ENCODE measurements around the gene MVB12B.
"Not testable (repeated sequence)": the region's sequence is repeated elsewhere in the genome, so short reads cannot be mapped to it uniquely, and the experiment has no call there.

Gene MVB12B

DNA sequence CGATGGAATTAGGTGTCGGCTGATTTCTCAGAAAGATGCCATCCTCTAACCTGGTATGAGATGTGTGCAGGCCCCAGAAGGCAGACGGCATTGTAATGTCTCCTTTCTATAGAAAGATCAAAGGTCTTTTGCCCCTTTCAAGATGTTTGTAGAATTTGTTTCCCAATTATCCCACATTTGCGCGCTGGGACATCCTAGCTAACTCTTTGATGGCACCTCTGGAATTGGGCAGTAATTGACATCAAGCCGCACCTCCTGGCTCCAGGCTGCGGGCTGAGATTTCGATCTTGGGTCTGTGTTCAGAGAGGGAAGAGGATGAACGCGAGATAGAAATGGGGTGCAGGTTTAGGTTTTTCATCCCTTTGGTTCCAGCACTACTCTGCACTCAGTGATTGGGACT lies 202.3 kb downstream of the MVB12B start:
- no peak for DNase-seq (ENCODE audit: low read depth in 4 of 4, low spot score in 1 of 4)

DNA sequence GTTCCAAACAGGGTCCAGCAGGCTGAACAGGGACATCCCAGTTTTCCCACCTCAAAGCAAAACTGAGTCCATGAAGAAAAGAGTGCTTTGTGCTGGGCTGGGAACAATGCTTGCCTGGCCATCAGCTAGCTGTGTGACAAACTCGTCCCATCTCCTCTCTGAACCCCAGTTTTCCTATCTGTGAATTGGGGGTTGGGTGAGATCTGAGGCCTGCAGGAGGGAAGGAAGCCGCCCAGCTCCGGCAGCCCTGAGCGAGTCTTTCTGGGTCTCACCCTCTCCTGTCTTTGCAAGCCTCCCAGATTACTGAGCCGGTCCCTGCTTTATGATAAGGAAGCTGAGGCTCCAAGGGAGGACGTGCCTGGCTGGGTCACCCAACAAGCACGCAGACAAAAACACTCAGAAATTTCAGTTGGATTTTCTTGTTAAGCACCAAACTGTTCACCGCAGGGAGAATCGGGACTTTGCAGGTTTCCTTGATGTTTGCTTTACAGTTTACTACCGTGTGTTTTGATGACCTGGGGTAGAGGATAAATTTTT lies 204.5 kb downstream of the MVB12B start:
- DNase-seq (ENCODE audit: low read depth in 4 of 4, low spot score in 1 of 4): no peak

DNA sequence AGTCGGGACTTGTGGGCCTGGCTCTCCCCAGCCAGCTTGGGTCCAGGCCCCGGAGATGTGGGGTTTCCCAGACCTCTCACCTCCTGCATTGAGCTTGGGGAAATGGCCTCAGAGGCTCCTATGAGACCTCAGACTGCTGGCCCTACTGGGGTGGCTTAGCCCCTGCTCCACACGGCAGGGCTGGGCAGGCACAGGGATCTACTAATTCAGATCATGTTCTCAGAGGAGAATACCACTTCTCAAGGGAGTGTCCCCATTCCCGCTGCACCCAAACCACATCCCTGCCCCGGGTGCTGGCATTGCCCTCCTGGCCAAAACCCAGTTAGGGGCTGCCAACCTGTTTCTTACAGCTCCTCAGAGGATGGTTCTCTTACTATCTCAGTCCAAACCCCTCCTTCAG lies 205.0 kb downstream of the MVB12B start:
- DNase-seq (ENCODE audit: low read depth in 4 of 4, low spot score in 1 of 4): no peak

DNA sequence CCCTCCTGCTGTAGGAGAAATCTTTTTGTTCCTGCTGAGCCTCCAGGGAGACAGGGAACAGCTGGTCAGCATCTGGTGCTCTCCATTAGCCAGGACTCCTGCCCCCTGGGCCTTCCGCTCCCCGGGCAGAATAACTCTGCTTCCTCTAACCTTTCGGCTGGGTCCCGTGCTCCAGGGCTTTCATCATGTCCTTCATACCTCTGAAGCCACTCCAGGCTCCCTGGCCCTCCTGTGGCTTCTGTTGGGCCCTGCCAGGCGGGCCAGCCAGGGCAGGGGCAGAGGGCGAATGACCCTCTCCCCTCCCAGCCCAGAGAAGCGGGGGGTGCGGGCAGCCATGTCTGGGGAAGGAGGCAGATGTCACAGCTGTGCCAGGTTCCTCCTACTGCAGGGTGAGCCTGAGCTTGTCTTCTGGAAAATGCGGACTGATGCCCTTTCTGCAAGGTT lies 205.4 kb downstream of the MVB12B start:
- no peak for DNase-seq (ENCODE audit: low read depth in 4 of 4, low spot score in 1 of 4)

DNA sequence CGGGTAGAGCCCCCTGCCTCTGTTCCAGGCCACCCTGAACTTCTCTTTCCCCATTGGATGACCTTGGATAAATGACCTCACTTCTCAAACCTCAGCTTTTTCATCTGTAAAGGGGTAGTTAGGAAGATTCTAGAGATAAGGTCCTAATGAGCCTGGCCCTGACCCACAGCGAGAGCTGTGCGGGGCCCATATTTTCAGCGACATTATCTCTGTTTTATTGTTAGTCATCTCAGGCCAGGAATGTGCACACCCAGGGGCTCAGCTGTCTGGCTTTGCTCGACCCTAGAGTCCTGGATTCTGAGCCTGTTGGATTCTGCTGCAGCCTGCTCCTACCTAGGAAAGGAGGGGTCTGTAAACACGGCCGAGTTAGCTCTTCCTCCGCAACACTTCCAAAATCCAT lies 205.9 kb downstream of the MVB12B start:
- DNase-seq (ENCODE audit: low read depth in 4 of 4, low spot score in 1 of 4): no peak

DNA sequence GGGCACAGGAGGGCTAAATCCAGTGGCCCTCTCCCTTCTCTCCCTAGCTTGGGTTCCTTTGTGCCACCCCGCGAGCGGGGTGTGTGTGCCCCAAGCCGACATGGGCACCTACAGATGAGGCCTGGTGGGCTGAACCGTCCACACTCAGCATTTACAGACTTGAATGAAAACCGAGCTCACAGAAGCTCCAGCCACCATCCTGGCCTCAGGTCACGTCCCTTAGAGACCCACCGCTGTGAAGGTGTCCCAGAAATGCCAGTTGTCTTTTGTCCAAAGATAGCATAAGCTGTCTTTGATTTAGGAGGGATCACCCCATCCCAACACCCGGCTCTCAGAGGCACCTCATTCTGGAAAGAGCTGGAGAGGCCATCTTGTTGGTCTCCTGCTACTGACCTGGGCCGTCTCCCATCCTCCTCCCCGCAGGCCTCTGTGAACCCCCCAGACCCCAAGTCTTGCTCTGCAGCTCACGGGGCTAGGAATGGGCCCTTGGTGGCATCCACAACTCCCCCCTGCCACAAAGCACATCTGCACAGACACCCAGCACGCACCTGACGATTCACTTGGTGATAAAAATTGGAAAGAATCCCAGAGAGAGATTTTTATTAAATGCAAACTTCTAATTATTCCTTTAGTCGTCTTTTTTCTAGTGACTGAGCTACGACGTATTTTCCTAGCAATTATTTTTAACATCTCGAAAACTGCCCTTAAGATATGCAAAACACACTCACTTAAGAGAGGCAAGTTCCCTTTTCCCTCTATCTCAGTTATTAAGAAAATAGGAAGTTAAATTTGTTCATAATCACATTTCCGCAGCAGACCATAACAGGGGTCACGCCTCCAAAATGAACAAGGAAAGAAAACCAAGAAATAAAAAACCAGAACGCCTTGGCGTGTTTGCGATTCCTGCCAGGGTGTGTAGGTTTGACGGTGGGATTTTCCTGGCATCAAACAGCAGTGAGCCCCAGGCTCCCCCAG lies 206.6 kb downstream of the MVB12B start:
- no peak for DNase-seq (ENCODE audit: low read depth in 4 of 4, low spot score in 1 of 4)

DNA sequence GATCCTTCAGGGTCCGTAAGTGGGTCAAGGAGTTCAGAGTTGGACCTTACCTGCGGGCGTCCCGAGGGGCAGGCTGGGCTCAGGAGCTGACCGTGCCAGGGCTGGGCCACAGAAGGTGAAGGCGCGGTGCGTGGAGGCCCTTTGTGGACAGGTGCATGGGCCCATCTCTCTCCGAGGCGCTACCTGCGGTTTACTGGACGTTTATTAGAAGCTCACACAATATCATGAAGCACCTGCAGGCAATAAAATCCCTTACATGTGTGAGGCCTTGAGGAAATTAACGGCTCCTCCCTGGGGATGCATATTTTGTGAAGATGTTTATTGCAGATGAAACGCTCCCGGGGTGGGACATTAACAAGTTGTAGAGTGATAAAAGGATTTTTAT lies 207.3 kb downstream of the MVB12B start:
- no peak for DNase-seq (ENCODE audit: low read depth in 4 of 4, low spot score in 1 of 4)

DNA sequence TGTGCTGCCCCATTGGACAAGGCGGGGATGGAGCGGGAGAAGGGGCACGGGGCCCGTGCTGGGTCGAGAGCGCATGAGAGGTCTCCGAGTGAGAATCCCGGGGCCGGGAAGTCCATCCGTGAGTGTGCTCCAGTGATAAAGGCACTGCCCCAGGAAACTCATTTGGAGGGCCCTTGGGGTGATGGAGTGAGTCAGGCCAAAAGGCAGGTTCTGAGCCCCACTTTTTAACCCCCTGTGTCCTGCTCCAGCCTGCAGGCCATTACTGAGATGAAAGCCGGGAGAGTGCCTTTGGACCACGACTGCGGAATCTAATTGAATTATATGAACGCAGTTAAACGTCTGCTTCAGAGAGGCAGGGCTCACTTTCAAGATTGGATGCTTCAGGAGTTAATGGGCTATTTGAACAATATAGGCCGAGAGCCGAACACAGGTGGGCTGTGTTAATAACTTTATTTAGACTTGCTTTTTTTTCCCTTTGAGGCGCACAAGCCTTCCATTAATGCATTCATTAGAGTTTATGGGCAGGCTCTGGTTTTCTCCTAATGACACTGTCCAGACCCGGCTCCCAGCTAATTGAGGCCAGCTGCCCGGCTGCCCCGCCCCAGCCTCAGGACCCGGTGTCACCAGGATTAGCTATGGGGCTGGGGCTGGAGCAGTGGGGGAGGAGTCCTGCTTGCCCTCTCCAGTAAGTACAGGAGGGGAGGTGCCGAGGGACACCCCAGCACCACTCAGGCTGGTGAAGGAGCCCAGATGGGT lies 208.0 kb downstream of the MVB12B start:
- DNase-seq (ENCODE audit: low read depth in 4 of 4, low spot score in 1 of 4): no peak

DNA sequence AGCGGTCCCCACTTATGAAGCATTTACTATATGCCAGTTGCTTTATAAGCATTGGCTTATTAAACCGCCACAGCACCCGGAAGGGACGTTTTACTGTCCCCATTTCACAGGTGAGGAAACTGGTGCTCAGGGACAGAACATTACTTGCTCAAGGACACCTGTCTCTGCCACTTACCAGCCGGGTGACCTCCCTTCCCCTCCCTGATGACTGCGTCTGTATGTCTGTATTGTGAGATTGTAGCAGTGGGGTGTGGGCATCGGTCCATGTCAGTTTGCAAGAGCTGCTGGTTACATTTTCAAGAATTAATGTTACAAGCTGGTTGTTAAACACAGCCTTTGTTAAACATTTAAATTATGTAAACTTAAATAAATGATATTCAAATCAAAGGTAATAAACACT lies 209.5 kb downstream of the MVB12B start:
- no peak for DNase-seq (ENCODE audit: low read depth in 4 of 4, low spot score in 1 of 4)

DNA sequence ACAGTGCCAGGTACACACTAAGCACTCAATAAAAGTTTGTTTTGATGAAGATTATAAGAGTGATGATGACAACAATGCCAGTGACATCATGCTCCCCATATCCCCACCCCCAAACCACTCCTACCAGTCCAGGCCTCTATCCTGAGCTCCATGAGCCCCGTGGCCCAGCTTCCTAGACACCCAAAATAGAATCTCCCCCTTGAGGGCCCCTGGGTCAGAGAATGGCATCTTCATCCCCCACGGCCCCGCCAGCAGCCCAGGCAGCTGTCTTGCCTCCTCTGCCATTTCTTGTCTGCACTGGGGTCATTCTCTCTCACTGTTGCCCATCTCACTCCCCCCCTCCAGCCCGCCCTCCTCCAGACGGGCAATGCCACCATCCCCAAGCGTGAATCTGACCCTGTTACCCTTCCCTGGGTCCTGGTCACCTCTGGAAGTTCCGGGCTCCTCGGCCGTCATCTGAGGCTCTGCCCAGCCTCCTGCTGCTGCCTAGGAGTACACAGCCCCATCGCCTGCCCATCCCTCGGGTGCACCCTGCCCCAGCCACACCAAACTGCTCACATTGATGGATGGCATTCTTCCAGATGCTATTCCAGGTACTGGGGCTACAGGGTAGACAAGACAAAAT lies 210.3 kb downstream of the MVB12B start:
- DNase-seq (ENCODE audit: low read depth in 4 of 4, low spot score in 1 of 4): no peak

DNA sequence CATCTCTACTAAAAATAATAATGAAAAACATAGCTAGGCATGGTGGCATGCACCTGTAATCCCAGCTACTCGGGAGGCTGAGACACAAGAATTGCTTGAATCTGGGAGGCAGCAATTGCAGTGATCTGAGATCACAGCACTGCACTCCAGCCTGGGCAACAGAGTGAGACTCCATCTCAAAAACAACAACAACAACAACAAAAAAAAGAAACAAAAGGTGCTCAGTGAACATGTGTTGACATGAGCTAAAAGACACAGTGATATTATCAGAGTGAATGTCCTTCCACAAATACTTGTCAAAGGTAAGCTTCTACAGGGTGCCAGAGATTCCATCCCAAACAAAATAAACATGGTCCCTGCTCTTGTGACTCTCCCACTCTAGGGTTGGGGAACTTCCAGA lies 211.9 kb downstream of the MVB12B start:
- no peak for DNase-seq (ENCODE audit: low read depth in 4 of 4, low spot score in 1 of 4)

DNA sequence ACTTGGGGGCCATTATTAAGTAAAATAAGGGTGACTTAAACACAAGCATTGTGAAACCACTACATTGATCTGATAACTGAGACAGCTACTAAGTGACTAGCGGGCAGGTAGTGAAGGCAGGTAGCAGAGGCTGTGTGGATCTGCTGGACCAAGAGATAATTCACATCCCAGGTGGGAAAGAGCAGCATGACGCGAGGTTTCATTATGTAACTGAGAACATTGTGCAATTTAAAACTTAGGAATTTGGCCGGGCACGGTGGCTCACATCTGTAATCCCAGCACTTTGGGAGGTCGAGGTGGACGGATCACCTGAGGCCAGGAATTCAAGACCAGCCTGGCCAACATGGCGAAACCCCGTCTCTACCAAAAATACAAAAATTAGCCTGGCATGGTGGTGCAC lies 213.8 kb downstream of the MVB12B start:
- not testable (repeated sequence) for DNase-seq (ENCODE audit: low read depth in 4 of 4, low spot score in 1 of 4)

DNA sequence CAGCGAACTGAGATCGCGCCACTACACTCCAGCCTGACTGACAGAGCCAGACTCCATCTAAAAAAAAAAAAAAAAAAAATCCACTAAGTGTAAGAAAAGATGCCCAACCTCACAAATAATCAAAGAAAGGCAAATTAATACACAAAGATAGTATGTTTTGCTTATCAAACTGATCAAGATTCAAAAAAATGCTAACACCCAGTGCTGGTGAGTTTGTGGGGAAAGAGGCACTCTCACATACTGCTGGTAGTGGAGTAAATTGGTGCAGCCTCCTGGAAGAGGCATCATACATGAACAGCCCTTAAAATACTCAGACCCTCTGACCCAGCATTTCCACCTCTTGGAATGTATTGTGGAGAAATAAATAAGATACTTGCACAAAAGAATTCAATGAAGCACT lies 216.9 kb downstream of the MVB12B start:
- DNase-seq (ENCODE audit: low read depth in 4 of 4, low spot score in 1 of 4): no peak

DNA sequence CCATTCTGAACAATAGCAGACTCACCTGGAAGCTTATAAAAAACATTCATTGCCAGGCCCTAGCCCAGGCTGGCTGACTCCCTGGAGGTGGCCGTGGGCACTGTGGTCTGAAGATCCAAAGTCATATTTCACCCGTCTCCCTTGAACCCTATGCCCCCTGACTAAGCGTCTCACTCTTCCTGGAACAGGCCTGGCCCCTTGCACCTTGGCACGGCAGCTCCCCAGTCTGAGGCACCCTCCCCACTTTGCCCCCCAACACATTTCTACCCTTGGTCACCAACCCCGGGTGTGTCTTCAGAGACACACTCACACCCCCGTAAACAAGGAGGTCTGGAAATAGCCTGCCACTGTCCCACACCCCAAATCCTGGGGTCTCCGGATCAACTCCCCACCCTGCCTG lies 218.5 kb downstream of the MVB12B start:
- no peak for DNase-seq (ENCODE audit: low read depth in 4 of 4, low spot score in 1 of 4)

DNA sequence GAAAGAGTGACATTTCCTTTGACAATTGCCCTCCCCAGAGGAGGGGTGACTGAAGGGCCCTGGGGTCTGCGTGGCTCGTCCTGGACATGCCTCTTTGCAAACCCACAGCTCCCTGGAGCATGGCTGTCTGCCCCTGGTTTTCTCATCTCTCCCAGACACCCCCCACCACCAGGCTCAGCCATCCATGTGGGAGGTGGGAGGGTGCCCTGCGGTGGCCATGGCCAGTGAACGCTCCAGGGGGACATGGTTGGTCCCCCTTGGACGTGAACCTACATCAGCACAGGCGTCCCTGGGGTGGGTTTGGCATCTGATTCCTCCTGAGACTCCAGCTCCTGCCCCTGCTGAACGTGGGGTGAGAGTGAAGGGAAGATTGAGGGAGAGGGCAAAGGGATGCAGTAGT lies 219.4 kb downstream of the MVB12B start:
- DNase-seq (ENCODE audit: low read depth in 4 of 4, low spot score in 1 of 4): no peak

DNA sequence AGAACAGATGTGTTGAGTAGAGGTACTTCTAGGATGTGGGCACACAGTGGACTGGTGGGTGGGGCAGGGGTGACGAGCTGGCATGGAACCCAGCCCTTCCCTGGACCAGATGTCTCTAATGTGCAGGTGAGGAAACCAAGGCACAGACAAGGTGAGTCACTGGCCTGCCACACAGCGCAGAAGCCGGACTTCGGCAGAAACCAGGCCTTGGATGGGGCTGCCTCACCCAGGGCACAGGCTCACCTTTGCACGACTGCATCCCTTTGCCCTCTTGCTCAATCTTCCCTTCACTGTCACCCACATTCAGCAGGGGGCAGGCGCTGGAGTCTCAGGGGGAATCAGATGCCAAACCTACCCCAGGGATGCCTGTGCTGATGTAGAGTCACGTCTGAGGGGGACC lies 221.7 kb downstream of the MVB12B start:
- no peak for DNase-seq (ENCODE audit: low read depth in 4 of 4, low spot score in 1 of 4)

DNA sequence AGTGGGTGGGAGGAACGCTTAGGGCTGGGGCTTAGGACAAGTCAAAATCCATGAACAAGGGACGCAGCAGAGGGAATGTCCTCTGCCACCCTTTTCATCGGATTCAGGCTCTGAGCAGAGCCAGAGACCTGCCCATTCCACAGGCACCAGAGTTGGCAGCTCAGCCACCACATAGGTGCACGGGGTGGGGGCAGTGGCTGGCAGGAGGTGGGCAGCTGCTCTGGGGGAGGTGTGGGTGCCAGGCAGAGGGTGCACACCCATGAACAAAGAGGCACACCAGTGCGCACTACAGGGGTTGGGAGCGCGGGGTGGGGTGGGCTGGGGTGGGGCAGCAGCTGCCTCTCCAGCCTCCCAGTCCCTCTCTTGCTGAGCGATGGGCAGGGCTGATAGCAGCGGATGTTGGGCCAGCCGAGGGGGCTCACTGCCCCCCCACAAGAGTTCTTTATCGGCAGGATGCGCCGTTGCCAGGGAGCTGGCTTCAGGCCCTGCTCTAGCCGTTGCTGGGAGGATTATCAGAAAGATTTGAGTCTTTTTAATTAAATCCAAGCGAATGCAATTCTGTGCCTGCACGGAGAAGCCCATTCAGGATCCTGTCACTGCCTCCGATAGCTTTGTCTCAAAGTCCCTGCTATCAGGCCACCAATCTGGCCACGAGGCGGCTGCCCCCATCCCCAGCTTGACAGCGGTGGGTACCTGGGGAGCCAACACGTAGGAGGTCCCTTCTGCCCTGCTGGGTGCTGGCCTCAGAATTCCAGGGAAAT lies 222.8 kb downstream of the MVB12B start:
- no peak for DNase-seq (ENCODE audit: low read depth in 4 of 4, low spot score in 1 of 4)

DNA sequence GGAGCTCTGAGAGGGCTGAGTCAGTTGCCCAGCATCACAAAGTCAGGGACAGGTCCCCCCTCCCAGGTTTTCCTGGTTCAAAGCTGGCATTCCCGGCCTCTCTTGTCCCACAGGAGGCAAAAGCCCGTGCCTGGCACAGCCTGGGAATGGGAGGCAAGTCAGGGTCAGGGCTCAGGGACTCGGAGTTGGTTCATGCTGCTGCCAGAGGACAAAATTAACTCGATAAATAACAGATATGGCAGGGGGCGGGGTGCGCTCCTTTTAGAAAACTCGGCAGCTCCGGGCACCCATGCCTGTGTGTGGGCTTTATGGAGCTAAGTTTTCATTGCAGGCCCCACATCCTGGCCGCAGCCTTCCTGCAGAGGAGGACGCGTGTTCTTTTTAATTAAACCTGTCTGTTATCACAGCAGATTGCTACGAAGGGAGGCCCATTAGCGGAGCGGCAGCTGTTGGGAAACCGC lies 224.3 kb downstream of the MVB12B start:
- DNase-seq (ENCODE audit: low read depth in 4 of 4, low spot score in 1 of 4): no peak

DNA sequence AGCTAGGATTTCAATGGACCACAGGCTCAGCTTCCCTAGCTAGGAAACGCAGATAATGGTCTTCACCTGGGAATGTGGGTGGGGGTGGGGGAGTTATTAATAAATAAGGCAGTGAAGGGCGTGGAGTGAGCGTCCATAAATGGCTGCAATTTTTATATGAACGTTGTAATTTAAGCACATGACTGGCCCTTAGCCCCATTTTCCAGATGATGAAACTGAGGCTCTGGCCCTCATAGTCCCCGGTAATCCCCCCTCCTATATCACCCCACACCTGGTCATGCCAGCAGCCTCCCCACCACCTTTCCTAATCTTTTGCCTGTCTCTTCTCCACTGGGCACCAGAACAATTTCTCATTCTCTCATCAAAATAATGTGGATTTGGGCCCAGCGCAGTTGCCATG lies 225.2 kb downstream of the MVB12B start:
- no peak for DNase-seq (ENCODE audit: low read depth in 4 of 4, low spot score in 1 of 4)

DNA sequence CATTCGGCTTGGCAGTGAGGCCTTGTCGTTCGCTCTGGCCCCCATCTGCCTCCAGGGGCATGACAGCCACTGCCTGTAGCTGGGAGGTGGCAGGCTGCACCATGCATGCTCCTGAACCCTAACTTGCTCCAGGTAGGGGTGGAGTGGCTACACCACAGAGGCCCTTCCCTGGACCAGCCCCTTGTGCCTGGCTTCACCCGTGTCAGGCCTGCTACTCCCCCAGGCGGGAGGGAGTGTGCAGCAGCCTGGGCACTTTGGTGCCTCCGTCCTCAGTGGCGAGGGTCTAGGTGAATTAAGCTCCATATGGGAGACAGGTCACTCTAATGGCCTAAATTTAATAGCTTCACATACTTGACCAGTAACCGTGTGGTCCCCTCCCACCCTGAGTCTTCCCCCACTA lies 227.7 kb downstream of the MVB12B start:
- no peak for DNase-seq (ENCODE audit: low read depth in 4 of 4, low spot score in 1 of 4)

DNA sequence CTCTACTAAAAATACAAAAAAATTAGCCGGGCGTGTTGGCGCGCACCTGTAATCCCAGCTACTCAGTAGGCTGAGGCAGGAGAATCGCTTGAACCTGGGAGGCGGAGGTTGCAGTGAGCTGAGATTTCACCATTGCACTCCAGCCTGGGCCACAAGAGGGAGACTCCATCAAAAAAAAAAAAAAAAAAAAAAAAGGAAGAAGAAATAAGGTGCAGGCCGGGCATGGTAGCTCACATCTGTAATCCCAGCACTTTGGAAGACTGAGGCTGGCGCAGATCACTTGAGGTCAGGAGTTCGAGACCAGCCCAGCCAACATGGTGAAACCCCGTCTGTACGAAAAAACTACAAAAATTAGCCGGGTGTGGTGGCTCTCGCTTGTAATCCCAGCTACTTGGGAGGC lies 228.8 kb downstream of the MVB12B start:
- DNase-seq (ENCODE audit: low read depth in 4 of 4, low spot score in 1 of 4): not testable (repeated sequence)

All from stimulated activated CD4-positive, alpha-beta T cell treated with anti-CD3 and anti-CD28 coated beads, Interleukin-1b, Interleukin-23, amount 100 ng/mL, for 24 hours (primary cell).